Upper lobe of left lung (tissue), 6 donors: Measurements from ENCODE around the gene RHPN2. TPM values are rescaled to one million over a fixed set of nuclear protein-coding genes. Genes with fewer than 3 reads are reported as not detected.
"Not testable (repeated sequence)": the region's sequence is repeated elsewhere in the genome, so short reads cannot be mapped to it uniquely, and the experiment has no call there.

Source experiments
- ATAC-seq, 2 donors: fragments of 200-7000 bp; cut with Tn5 transposase; one replicate each; pipeline ENCODE4 v1.9.1; 2022; ENCODE audit warnings: mild to moderate bottlenecking in 2 of 2, moderate library complexity in 2 of 2; ENCODE audit not compliant: low FRiP score in 2 of 2
- DNase-seq, 2 donors: peaks; one replicate each; pipeline ENCODE4 v3.0.0-alpha.2; 2019 to 2020
- H3K27ac ChIP-seq, 4 donors: fragments of 200-600 bp; sonication (generic); one replicate each; pipeline ENCODE4 v1.5.1; 2016 to 2019
- H3K27me3 ChIP-seq, 4 donors: fragments of 200-600 bp; sonication (generic); one replicate each; pipeline ENCODE4 v1.5.1; 2017 to 2019
- H3K36me3 ChIP-seq, 4 donors: fragments of 200-600 bp; sonication (generic); one replicate each; pipeline ENCODE4 v1.5.1; 2016 to 2019
- H3K4me1 ChIP-seq, 4 donors: fragments of 200-600 bp; sonication (generic); one replicate each; pipeline ENCODE4 v1.5.1; 2018 to 2019
- H3K4me3 ChIP-seq, 4 donors: fragments of 200-600 bp; sonication (generic); one replicate each; pipeline ENCODE4 v1.5.1; 2017 to 2019; ENCODE audit warnings: mild to moderate bottlenecking in 2 of 4, moderate library complexity in 1 of 4
- H3K9me3 ChIP-seq, 4 donors: fragments of 200-600 bp; sonication (generic); one replicate each; pipeline ENCODE4 v1.5.1; 2018 to 2019
- CTCF ChIP-seq, 6 experiments: fragments of 450-650 bp in 4 of 6; fragments of 200-600 bp in 2 of 6; sonication (generic) in 2 of 6; IDR thresholded peaks; one replicate each; pipeline ENCODE4 v1.5.1; 2016 to 2019; ENCODE audit warnings: antibody characterized with exemption in 6 of 6
- EP300 ChIP-seq, 4 donors: sonication (generic); formaldehyde crosslinking; IDR thresholded peaks; one replicate each; pipeline ENCODE4 v1.5.1; 2017; ENCODE audit warnings: antibody characterized with exemption in 4 of 4, control low read depth in 2 of 4
- POLR2A ChIP-seq, 4 donors: fragments of 450-650 bp; IDR thresholded peaks; one replicate each; pipeline ENCODE4 v1.5.1; 2016 to 2017; ENCODE audit warnings: antibody characterized with exemption in 4 of 4, mild to moderate bottlenecking in 2 of 4
- POLR2AphosphoS5 ChIP-seq, 2 donors: sonication (generic); formaldehyde crosslinking; IDR thresholded peaks; one replicate each; pipeline ENCODE4 v1.5.1; 2017; ENCODE audit warnings: antibody characterized with exemption in 2 of 2
- WGBS, 2 donors: methylation state at CpG; one replicate each; pipeline ENCODE4 v1.1.5; 2017 to 2018; 5-methylcytosine and 5-hydroxymethylcytosine counted together
- total RNA-seq, 6 donors: library from RNA; depleted of rRNA in 4 of 6; stranded (reverse); fragments of >200 nt in 4 of 6; gene quantifications; one replicate each; pipeline versions ENCODE4 v1.1.0 to v1.2.1, GENCODE V29; 2016 to 2021
- donor health status: DM: no; HTN: no; CAD: no; lungs with moderate emphysema.
- donor health status: DM: no; HTN: yes; CAD: no; lungs with severe emphysema.

The RHPN2 gene
- total RNA-seq, 6 donors from 2014 or later, result 5.6 to 33.5 (median 13.1) TPM

DNA sequence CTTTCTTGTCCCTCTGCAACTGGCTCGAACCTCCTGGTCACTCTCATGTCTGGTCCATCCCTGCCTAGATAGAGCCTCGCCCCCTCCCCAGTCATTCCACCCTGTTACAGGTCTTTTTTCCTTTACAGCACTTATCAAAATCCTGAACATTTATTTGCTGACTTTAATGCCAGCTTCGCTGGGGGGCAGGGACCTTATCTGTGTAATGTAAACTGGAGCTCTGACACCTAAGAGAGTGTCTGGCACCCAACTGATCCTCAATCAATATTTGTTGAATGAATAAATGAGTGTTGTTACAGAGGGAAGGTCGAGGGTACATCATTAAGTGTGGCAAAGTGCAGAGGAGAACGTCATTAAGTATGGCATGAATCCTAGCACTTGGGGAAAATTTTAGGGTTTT lies 76.0 kb downstream of the RHPN2 start:
- Histone ChIP-seq H3K4me1 (no peaks in the 10 kb centered on the region), H3K27me3 (no peaks in the 10 kb centered on the region), H3K27ac (no peak overlapping the region), H3K36me3 (peaks cover 0 to 12% (median 0%) of the 10 kb centered on the region in 4 donors), H3K9me3 (no peaks in the 10 kb centered on the region), H3K4me3 (no peak overlapping the region)
- ATAC-seq (no peak), DNase-seq (no peak)
- no peak for TF ChIP-seq CTCF (IDR thresholded peaks at IDR 0.05)
- TF ChIP-seq POLR2AphosphoS5 (IDR thresholded peaks at IDR 0.05), result no peak
- no peak for TF ChIP-seq POLR2A (IDR thresholded peaks at IDR 0.05)
- no peak for TF ChIP-seq EP300 (IDR thresholded peaks at IDR 0.05)
- WGBS, 2 donors, result 60 to 65% methylated on average over 5 of the region's 5 CpGs

GRCh38 chr19:32988254-32988653 lies 76.4 kb downstream of the RHPN2 start:
- WGBS, 2 donors, result 80 to 91% methylated on average over 5 of the region's 5 CpGs
- H3K27me3 ChIP-seq, H3K27ac ChIP-seq, H3K9me3 ChIP-seq, H3K4me1 ChIP-seq, DNase-seq, H3K4me3 ChIP-seq, ATAC-seq: not testable (repeated sequence)
- peaks cover 0 to 10% (median 0%) of the 10 kb centered on the region in 4 donors for H3K36me3 ChIP-seq

DNA sequence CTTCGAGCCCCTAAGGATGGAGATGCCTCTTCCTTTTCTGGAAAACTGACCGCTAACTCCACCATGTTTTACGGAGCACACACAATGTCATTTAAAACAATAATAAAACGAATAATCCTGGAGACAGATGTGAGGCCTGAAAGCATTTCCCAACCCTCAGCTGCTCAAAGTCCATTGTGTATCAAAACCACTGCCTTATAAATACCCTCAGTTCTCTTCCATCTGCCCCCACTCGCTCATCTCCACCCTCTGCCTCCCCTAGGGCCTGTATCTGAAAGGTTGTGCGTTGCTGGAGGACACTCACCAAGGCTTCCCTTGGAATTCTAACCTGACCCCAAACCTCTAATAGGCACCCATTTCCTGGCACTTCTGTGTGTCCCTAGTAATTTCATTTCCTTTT lies 82.2 kb downstream of the RHPN2 start:
- not testable (repeated sequence) for DNase-seq, H3K4me1 ChIP-seq, H3K27me3 ChIP-seq, H3K36me3 ChIP-seq, H3K9me3 ChIP-seq, H3K4me3 ChIP-seq, ATAC-seq, H3K27ac ChIP-seq
- whole genome bisulfite sequencing, 2 donors, result 90 to 96% methylated on average over 6 of the region's 6 CpGs

- H3K9me3 ChIP-seq, H3K4me1 ChIP-seq, H3K36me3 ChIP-seq, H3K4me3 ChIP-seq, DNase-seq, ATAC-seq, H3K27me3 ChIP-seq, H3K27ac ChIP-seq: not testable (repeated sequence)
- 84 to 91% methylated on average over 7 of the region's 7 CpGs for WGBS, 2 donors
These were observed 84.9 kb downstream of the RHPN2 start for GRCh38 chr19:32979807-32980206.

- H3K4me3 ChIP-seq, H3K4me1 ChIP-seq, H3K36me3 ChIP-seq, H3K9me3 ChIP-seq, DNase-seq, H3K27me3 ChIP-seq, ATAC-seq: not testable (repeated sequence)
- H3K27ac ChIP-seq, result peak overlapping the region in 1 of 4 donors; percentile 52
- WGBS, 2 donors, result 84 to 92% methylated on average over 4 of the region's 4 CpGs
These were observed 86.9 kb downstream of the RHPN2 start for GRCh38 chr19:32977813-32978212.

DNA sequence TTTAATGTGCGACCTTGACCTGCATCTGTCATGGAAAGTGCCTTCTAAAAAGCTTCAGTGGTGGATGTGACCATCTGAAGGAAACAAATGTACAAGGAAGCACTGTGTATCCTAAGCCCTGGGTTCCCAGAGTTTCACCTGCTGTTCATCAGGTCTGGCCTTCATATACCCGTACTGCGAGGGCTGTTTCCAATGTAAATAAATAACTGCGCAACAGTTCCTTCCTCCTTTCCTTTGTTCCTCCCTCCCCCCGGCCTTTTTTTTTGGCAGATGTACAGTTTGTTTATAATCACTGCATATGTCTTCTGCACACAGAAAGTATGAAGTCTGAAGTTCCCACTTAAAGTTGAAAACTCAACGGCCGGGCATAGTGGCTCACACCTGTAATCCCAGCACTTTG lies 87.4 kb downstream of the RHPN2 start:
- no peak overlapping the region for H3K4me3 ChIP-seq
- peak overlapping the region in 2 of 4 donors; percentile 16 to 52 for H3K27ac ChIP-seq
- no peak for TF ChIP-seq CTCF (IDR thresholded peaks at IDR 0.05)
- TF ChIP-seq POLR2A (IDR thresholded peaks at IDR 0.05), result no peak
- no peak for TF ChIP-seq POLR2AphosphoS5 (IDR thresholded peaks at IDR 0.05)
- TF ChIP-seq EP300 (IDR thresholded peaks at IDR 0.05), result no peak
- H3K36me3 ChIP-seq, result no peaks in the 10 kb centered on the region
- H3K4me1 ChIP-seq, result peaks cover 0 to 14% (median 7%) of the 10 kb centered on the region in 4 donors
- 36 to 84% methylated on average over 7 of the region's 7 CpGs for WGBS, 2 donors
- no peaks in the 10 kb centered on the region for H3K9me3 ChIP-seq
- DNase-seq, result peak in 1 of 2 donors; percentile 28
- peak in 1 of 2 donors; percentile 62 for ATAC-seq
- no peaks in the 10 kb centered on the region for H3K27me3 ChIP-seq

GRCh38 chr19:32976223-32976805 lies 88.4 kb downstream of the RHPN2 start:
- Histone ChIP-seq H3K4me3 (no peak overlapping the region), H3K27ac (no peak overlapping the region), H3K9me3 (no peaks in the 10 kb centered on the region), H3K36me3 (no peaks in the 10 kb centered on the region), H3K4me1 (peaks cover 1 to 17% (median 7%) of the 10 kb centered on the region in 4 donors), H3K27me3 (no peaks in the 10 kb centered on the region)
- ATAC-seq, result no peak
- 44 to 51% methylated on average over 10 to 14 of the region's 14 CpGs for WGBS, 2 donors
- DNase-seq, result peak in 1 of 2 donors; percentile 71
- no peak for TF ChIP-seq EP300 (IDR thresholded peaks at IDR 0.05)
- TF ChIP-seq POLR2A (IDR thresholded peaks at IDR 0.05), result no peak
- peak; percentile 24 to 64 (median 55) for TF ChIP-seq CTCF (IDR thresholded peaks at IDR 0.05)
- TF ChIP-seq POLR2AphosphoS5 (IDR thresholded peaks at IDR 0.05), result no peak
